K562 (cell line): ENCODE data around the gene BCAR1. TPM values are rescaled to one million over a fixed set of nuclear protein-coding genes. Genes with fewer than 3 reads are reported as not detected.

ENCODE experiments used
- BRCA1 ChIP-seq, 2 experiments: fragments of 450-650 bp in 1 of 2; sonication (generic) in 1 of 2; formaldehyde crosslinking in 1 of 2; IDR thresholded peaks; 2 replicates each; pipeline versions ENCODE4 v1.5.0 to v1.6.1; 2017 to 2020; ENCODE audit warnings: mild to moderate bottlenecking in 1 of 2, missing genetic modification reagents in 1 of 2
- CREB3L1 ChIP-seq: fragments of 450-650 bp; IDR thresholded peaks from 2 replicates; pipeline ENCODE4 v1.6.1; 2014; ENCODE audit warnings: low read depth, mild to moderate bottlenecking, moderate library complexity, borderline replicate concordance
- CTBP1 ChIP-seq: fragments of 450-650 bp; IDR thresholded peaks from 2 replicates; pipeline ENCODE4 v1.6.1; 2016; ENCODE audit warnings: borderline replicate concordance
- CTCFL ChIP-seq: IDR thresholded peaks from 2 replicates; pipeline ENCODE4 v1.6.1; 2011; ENCODE audit warnings: borderline replicate concordance, low read depth, mild to moderate bottlenecking, moderate library complexity, low read length; ENCODE audit not compliant: insufficient read depth, poor library complexity, severe bottlenecking
- ELK3 ChIP-seq: fragments of 450-650 bp; formaldehyde crosslinking; IDR thresholded peaks from 2 replicates; pipeline ENCODE4 v1.4.0; 2020; ENCODE audit warnings: mild to moderate bottlenecking
- GABPA ChIP-seq: fragments of 200-800 bp; sonication (Bioruptor generic); conservative IDR thresholded peaks from 2 replicates; pipeline ENCODE4 v1.6.1; 2016; ENCODE audit warnings: low read depth, missing genetic modification characterization, missing compliant biosample characterization
- HOMEZ ChIP-seq: fragments of 250-450 bp; sonication (Bioruptor Pico); IDR thresholded peaks from 2 replicates; pipeline ENCODE4 v1.4.0; 2020; ENCODE audit warnings: mild to moderate bottlenecking, moderate library complexity
- ILF3 ChIP-seq: fragments of 450-650 bp; IDR thresholded peaks from 2 replicates; pipeline ENCODE4 v1.6.1; 2018; ENCODE audit warnings: antibody characterized with exemption, mild to moderate bottlenecking, moderate library complexity, borderline replicate concordance
- MAZ ChIP-seq, 2 experiments: fragments of 450-650 bp in 1 of 2; sonication (generic) in 1 of 2; formaldehyde crosslinking; IDR thresholded peaks in 1 of 2; conservative IDR thresholded peaks in 1 of 2; 2 replicates each; pipeline versions ENCODE4 v1.4.0 to v1.5.0; 2020; ENCODE audit warnings: mild to moderate bottlenecking in 1 of 2, missing genetic modification reagents in 1 of 2
- MTA1 ChIP-seq: fragments of 450-650 bp; IDR thresholded peaks from 2 replicates; pipeline ENCODE4 v1.6.1; 2017; ENCODE audit warnings: borderline replicate concordance
- SP1 ChIP-seq: sonication (generic); formaldehyde crosslinking; IDR thresholded peaks from 2 replicates; pipeline ENCODE4 v1.8.1; 2022; ENCODE audit warnings: mild to moderate bottlenecking, missing genetic modification reagents
- TBP ChIP-seq: optimal IDR thresholded peaks from 2 replicates; pipeline ENCODE3; 2011; ENCODE audit warnings: low read depth, low read length, improper control_type of control experiment
- ZBTB11 ChIP-seq, 3 experiments: fragments of 200-800 bp in 1 of 3; fragments of 250-450 bp in 1 of 3; fragments of 450-650 bp in 1 of 3; sonication (Bioruptor Pico) in 1 of 3; sonication (Bioruptor generic) in 1 of 3; formaldehyde crosslinking in 1 of 3; IDR thresholded peaks; 2 replicates each; pipeline versions ENCODE4 v1.6.1 to v1.8.0; 2016 to 2022; ENCODE audit warnings: mild to moderate bottlenecking in 2 of 3, missing genetic modification characterization in 2 of 3, missing compliant biosample characterization in 1 of 3, moderate library complexity in 1 of 3
- polyA plus RNA-seq, 8 experiments: library from polyadenylated mRNA; depleted of rRNA in 4 of 8; stranded (reverse) in 5 of 8; unstranded in 3 of 8; fragments of >200 nt; fragmentation: Nextera tagmentation in 2 of 8; fragmentation: Illumina TruSeq in 1 of 8; extraction: Ambion mirVana in 2 of 8; extraction: Trizol in 1 of 8; gene quantifications; 2 replicates each; pipeline versions ENCODE4 v1.2.1 to v1.2.3, GENCODE V29; 2011 to 2014; ENCODE audit warnings: inconsistent platforms in 1 of 8, missing spikeins in 1 of 8
- total RNA-seq, 7 experiments: library from RNA; depleted of rRNA in 6 of 7; stranded (reverse); fragments of >200 nt in 6 of 7; fragmentation: Illumina TruSeq in 2 of 7; extraction: Trizol in 2 of 7; gene quantifications; 2 replicates each; pipeline versions ENCODE4 v1.2.1 to v1.2.3, GENCODE V29; 2011 to 2021; ENCODE audit warnings: low replicate concordance in 1 of 7

Gene BCAR1
- total and polyA plus RNA-seq, 9 of the 15 experiments (the other 6 are each of a cell fraction or from before 2014, with no cell fraction given), result 0.10 to 26.3 (median 3.6) TPM

- TF ChIP-seq ZBTB11 (CRISPR knock-in tag; IDR thresholded peaks at IDR 0.05) (peak in 1 of 3 experiments; percentile 57; a peak in 1 of 6 replicates), MAZ (CRISPR knock-in tag; conservative IDR thresholded peaks at IDR 0.05 in 1 of 2, IDR thresholded peaks at IDR 0.05 in 1 of 2) (peak in 1 of 2 experiments; percentile 31; a peak in 1 of 4 replicates), SP1 (CRISPR knock-in tag) (no peak), TBP (peak; percentile 53), ILF3 (no peak), BRCA1 (IDR thresholded peaks at IDR 0.05) (no peak), BRCA1 (CRISPR knock-in tag; IDR thresholded peaks at IDR 0.05) (no peak), GABPA (tag) (peak; percentile 26; the same call in 1 of the 2 replicates), CREB3L1 (no peak), MTA1 (no peak), CTBP1 (peak; percentile 68; the same call in 1 of the 2 replicates), CTCFL (peak; percentile 45), ELK3 (no peak), HOMEZ (CRISPR knock-in tag) (no peak)
Observed at GRCh38 chr16:75251280-75252048, at the start of gene BCAR1 (continued).
